ENCODE measurements around the gene LPP. TPM values are rescaled to one million over a fixed set of nuclear protein-coding genes. Genes with fewer than 3 reads are reported as not detected.
A peak's percentile ranks its signal among the peaks of the same experiment; 100 is the strongest.

Gene LPP
- total RNA-seq, 1 experiment from 2014 or later, result 120 TPM

GRCh38 chr3:188336178-188336577, 182.2 kb downstream of the LPP start:
- Histone ChIP-seq H3K4me3 (ENCODE audit: low read depth, low read length) (no peak overlapping the region), H3K4me1 (no peaks in the 10 kb centered on the region), H3K9me3 (no peaks in the 10 kb centered on the region), H3K27me3 (replicated peaks; ENCODE audit: control insufficient read depth, insufficient read depth, low read length) (no peaks in the 10 kb centered on the region), H3K36me3 (ENCODE audit: control insufficient read depth, insufficient read depth, low read length) (no peaks in the 10 kb centered on the region)
- Mint-ChIP-seq H3K9me3 (ENCODE audit: unreplicated experiment) (no peaks in the 10 kb centered on the region), H3K27me3 (ENCODE audit: insufficient read depth, unreplicated experiment) (no peaks in the 10 kb centered on the region), H3K36me3 (ENCODE audit: insufficient read depth, unreplicated experiment) (peaks cover 6% of the 10 kb centered on the region), H3K4me1 (ENCODE audit: low read depth, unreplicated experiment) (peaks cover 7% of the 10 kb centered on the region), H3K4me3 (ENCODE audit: unreplicated experiment) (no peak overlapping the region), H3K27ac (ENCODE audit: unreplicated experiment) (no peak overlapping the region)
- no peak for DNase-seq
- ChIA-PET CTCF (no interaction called here), POLR2A (no interaction called here)
- intact Hi-C loops (cut with micrococcal nuclease; ENCODE audit: unreplicated experiment), result no loop called here
- BruUV-seq (replicated peaks), result no TSS peak
- no peak for TF ChIP-seq CTCF (IDR thresholded peaks at IDR 0.05; ENCODE audit: insufficient read depth in 1 of 2, low read depth in 1 of 2, low read length in 1 of 2, severe bottlenecking in 1 of 2, unreplicated experiment in 1 of 2)

DNA sequence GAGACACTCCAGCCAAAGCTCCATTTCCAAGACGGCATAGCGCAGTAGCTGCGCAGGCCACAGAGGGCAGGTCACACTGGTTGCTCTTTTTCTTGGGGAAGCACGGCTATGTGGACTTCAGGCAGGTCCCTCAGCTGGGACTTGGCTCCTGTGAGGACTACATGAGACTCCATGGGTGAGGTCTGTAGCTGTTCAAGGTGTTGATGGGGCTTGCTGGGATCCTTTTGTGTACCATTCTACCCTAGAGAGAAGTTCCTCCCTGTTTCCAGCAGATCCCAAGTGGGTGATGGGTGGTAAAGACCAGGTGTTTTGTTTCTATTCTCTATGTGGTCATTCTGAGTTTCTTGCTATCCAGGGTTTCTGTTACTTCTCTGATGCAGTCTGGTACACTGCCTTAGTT, 183.3 kb downstream of the LPP start:
- Histone ChIP-seq H3K27me3 (replicated peaks; ENCODE audit: control insufficient read depth, insufficient read depth, low read length) (no peaks in the 10 kb centered on the region), H3K4me1 (no peaks in the 10 kb centered on the region), H3K4me3 (ENCODE audit: low read depth, low read length) (no peak overlapping the region), H3K9me3 (no peaks in the 10 kb centered on the region), H3K36me3 (ENCODE audit: control insufficient read depth, insufficient read depth, low read length) (no peaks in the 10 kb centered on the region)
- POLR2A ChIA-PET, result interaction anchor here (0.5 kb wide), 1 partner anchor 595 kb away, joined by 8 read pairs; no protein-coding TSS in a partner anchor
- BruUV-seq (replicated peaks), result no TSS peak
- Mint-ChIP-seq H3K4me3 (ENCODE audit: unreplicated experiment) (no peak overlapping the region), H3K27me3 (ENCODE audit: insufficient read depth, unreplicated experiment) (no peaks in the 10 kb centered on the region), H3K4me1 (ENCODE audit: low read depth, unreplicated experiment) (peaks cover 7% of the 10 kb centered on the region), H3K27ac (ENCODE audit: unreplicated experiment) (peak overlapping the region; percentile 40), H3K36me3 (ENCODE audit: insufficient read depth, unreplicated experiment) (peaks cover 6% of the 10 kb centered on the region), H3K9me3 (ENCODE audit: unreplicated experiment) (no peaks in the 10 kb centered on the region)
- DNase-seq, result no peak
- no peak for TF ChIP-seq CTCF (IDR thresholded peaks at IDR 0.05; ENCODE audit: insufficient read depth in 1 of 2, low read depth in 1 of 2, low read length in 1 of 2, severe bottlenecking in 1 of 2, unreplicated experiment in 1 of 2)
- intact Hi-C loops (cut with micrococcal nuclease; ENCODE audit: unreplicated experiment), result no loop called here
- CTCF ChIA-PET, result no interaction called here

DNA sequence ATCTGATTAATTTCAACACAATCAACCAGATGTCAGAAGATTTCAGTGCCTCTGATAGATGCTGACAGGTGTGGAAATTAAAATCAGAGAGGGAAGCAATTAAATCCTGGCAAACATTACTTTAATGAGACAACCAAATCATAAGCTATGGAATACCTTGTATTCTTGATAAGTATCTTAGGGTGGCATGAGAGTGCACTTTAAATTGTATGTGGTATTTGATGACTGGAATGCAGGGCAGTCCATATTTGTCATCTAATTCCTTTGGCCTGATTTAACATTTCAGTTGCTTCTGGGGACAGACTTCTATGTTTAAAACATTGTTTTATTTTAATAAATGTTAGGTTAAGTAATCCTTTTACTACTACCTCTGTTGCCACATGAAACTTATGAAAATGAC, 184.1 kb downstream of the LPP start:
- no peak overlapping the region for H3K4me3 ChIP-seq (ENCODE audit: low read depth, low read length)
- ChIA-PET CTCF (no interaction called here), POLR2A (no interaction called here)
- Mint-ChIP-seq H3K9me3 (ENCODE audit: unreplicated experiment) (no peaks in the 10 kb centered on the region), H3K36me3 (ENCODE audit: insufficient read depth, unreplicated experiment) (peaks cover 6% of the 10 kb centered on the region), H3K27me3 (ENCODE audit: insufficient read depth, unreplicated experiment) (no peaks in the 10 kb centered on the region), H3K4me3 (ENCODE audit: unreplicated experiment) (no peak overlapping the region), H3K4me1 (ENCODE audit: low read depth, unreplicated experiment) (peaks cover 7% of the 10 kb centered on the region), H3K27ac (ENCODE audit: unreplicated experiment) (no peak overlapping the region)
- H3K9me3 ChIP-seq, result no peaks in the 10 kb centered on the region
- no peak for TF ChIP-seq CTCF (IDR thresholded peaks at IDR 0.05; ENCODE audit: insufficient read depth in 1 of 2, low read depth in 1 of 2, low read length in 1 of 2, severe bottlenecking in 1 of 2, unreplicated experiment in 1 of 2)
- H3K36me3 ChIP-seq (ENCODE audit: control insufficient read depth, insufficient read depth, low read length), result no peaks in the 10 kb centered on the region
- no peaks in the 10 kb centered on the region for H3K4me1 ChIP-seq
- no peak for DNase-seq
- BruUV-seq (replicated peaks), result no TSS peak
- intact Hi-C loops (cut with micrococcal nuclease; ENCODE audit: unreplicated experiment), result no loop called here
- H3K27me3 ChIP-seq (replicated peaks; ENCODE audit: control insufficient read depth, insufficient read depth, low read length), result no peaks in the 10 kb centered on the region

Measured in Caco-2 (cell line).